GM21723 (cell line): ENCODE data around the gene GIMAP5.

ENCODE experiments used
- ATAC-seq: cut with Tn5 transposase; IDR thresholded peaks from one replicate; pipeline ENCODE4 v1.9.1; 2021; ENCODE audit warnings: mild to moderate bottlenecking, moderate library complexity; ENCODE audit not compliant: unreplicated experiment

Gene GIMAP5

GRCh38 chr7:150734254-150734653, 3.0 kb upstream of the GIMAP5 start:
- ATAC-seq, result no peak

DNA sequence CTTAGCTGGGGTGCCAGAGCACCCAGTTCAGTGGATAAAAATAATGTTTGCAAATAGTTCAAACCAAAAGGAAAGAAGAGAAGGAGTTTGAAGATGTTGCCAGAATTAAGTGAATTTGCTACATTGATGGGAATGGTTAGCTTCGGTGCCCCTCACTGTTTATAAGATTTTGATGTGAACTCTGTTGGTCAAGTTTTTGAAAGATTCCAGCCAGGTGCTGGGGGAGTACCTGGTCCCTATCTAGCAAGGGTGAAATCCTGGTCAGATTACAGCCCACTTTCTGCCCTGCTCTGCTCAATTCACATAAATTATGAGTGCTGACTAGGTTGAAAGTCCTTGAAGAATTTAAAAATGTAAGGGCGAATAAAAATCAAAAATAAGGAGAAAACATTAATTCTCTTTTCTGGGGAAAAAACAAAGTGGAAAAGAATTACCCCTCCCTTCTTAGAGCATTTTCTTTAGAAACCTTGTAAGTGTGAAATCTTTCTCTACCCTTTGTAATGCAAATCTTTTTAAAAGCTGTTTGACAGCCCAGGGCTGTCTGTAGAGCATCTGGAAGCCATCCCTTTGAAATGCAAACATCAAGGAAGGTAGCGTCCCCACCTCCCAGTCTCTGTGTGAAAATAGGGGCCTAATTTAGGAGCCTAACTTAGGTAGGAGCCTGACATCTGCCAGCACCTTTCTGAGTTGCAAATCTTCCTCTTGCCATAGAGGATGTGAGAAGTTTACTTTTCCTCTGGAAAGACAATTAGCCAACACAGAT, 1.4 kb upstream of the GIMAP5 start:
- no peak for ATAC-seq

GRCh38 chr7:150736864-150737263, 354 bp upstream of the GIMAP5 start:
- peak; percentile 24 for ATAC-seq

DNA sequence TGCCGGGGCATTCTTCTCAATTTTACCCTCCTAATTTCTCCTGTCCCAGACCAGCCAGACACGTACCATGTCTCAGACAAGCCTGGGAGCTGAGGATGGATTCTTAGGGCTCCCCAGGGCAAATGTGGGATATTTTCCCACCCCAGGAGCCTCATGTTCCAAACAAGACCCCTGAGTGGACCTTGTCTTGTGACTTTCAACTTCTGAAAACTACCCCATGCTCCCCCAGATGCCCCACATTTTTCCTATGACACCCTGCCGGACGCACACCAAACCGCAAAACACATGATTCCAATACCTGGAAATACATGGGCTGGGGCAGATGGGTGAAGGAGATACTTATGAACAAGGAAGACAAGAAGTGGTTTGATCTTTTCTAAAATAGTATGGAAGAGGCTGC, 874 bp downstream of the GIMAP5 start:
- no peak for ATAC-seq

DNA sequence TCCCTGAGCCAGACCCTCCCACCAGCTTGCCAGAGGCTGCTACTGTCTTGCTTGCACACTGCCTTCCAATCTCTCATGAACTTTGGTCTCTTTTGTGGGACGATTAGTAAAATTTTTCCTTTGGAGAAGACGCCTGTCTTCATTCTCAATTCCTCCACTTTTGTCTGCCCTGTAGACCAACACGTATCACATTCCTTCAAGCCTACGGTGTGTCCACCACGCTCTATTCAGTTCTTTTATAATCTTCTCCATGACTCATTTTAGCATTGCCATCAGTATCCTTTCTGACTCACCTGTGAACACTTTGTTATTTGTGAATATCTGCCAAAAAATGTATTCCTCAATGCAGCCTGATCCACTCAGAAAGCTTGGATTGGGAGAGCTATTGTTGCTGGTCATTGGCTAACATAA, 1.4 kb downstream of the GIMAP5 start:
- no peak for ATAC-seq

GRCh38 chr7:150739033-150739432, 1.8 kb downstream of the GIMAP5 start:
- ATAC-seq, result no peak

GRCh38 chr7:150740053-150740452, 2.8 kb downstream of the GIMAP5 start:
- no peak for ATAC-seq

- no peak for ATAC-seq
Measured at GRCh38 chr7:150742286-150742968, 5.2 kb downstream of the GIMAP5 start.

DNA sequence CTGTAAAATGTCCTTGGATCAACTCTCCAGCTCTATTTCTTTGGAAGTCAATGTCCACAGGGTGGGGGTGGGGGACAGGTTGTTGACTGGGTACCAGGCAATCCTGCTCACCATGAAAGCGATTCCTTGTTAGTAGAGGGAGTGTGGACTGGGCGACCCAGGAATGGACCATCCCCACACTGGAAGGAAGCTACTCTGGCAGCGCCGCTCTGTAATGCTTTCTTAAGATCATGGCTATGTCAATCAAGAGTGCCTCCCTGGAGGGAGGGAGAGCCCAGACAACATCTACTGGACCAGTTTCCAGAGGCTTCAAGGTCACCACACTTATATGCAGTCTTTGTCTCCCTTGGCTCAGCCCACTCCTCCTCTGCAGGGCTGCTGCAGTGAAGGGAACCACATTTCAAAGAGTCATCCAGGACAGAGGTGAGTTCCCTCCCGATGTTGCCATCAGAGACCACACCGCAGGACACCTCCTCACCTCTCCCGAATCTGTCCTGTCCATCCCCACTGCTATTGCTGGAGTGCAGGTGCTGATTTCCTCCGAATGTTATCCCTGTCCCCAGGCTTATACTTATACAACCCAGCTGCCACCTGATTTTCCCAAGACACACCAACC, 6.9 kb downstream of the GIMAP5 start:
- ATAC-seq, result no peak

DNA sequence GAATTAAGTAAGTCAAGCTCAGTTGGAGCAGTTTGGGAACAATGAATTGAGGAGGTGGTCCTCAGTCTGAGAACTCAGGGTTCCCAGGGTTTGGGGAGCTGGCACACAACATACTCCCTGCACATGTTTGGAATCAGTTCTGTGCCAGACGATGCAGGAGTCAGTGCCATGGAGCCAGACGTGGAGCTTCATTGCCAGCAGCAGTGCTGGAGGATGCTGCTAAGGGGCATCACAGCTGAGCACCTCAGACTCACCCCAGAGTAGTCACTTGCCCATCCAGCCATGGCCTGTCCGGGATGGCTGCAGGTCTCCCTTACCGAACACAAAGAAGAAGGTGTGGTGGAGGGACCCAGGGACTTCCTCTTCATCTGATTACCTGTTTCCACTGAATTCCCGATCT, 7.9 kb downstream of the GIMAP5 start:
- ATAC-seq, result no peak

DNA sequence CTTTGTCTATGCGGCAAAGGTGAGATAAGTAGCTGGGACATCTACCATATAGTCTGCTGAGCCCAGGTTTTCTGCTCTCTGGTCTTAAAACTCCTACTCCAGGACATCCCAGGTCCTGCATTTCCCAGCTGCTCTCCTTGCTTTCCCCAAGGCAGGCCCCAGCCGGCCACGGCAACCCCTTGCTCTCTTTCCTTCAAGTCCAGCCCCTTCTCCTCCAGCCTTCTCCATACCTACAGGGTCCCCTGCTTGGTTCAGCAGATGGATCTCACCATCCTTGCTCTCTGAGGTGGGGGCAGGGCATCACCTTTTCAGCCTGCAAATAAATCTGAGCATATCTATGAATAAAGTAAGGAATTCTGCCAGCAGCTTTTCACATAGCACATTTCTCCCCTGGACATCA, 8.7 kb downstream of the GIMAP5 start:
- ATAC-seq, result no peak

- no peak for ATAC-seq
Measured at GRCh38 chr7:150746921-150747320, 9.7 kb downstream of the GIMAP5 start.

GRCh38 chr7:150748376-150748775, 11.2 kb downstream of the GIMAP5 start:
- ATAC-seq, result no peak

- no peak for ATAC-seq
Measured at GRCh38 chr7:150751702-150752101, 14.5 kb downstream of the GIMAP5 start.

GRCh38 chr7:150753239-150753638, 16.0 kb downstream of the GIMAP5 start:
- no peak for ATAC-seq

GRCh38 chr7:150753826-150754603, 16.8 kb downstream of the GIMAP5 start:
- no peak for ATAC-seq

DNA sequence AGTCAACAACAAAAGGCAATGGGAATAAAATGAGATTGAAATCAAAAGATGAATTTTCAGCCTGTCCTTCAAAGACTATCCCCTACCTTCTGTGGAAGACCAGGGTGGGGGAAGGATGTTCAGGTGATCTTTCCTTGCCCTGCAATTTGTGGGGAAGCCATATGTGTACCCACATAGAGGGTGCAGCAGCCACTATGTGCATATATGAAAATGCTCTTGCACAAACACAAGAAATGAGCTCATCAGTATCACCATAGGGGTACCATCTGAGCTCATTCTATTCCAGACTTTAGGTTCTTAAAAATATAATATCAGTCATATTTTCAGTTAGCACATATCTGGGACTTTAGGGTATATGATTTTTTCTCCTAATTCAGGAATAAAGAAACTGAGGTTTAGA, 17.7 kb downstream of the GIMAP5 start:
- no peak for ATAC-seq

- peak; percentile 54 for ATAC-seq
Measured at GRCh38 chr7:150755473-150756099, 18.4 kb downstream of the GIMAP5 start.

- no peak for ATAC-seq
Measured at GRCh38 chr7:150756166-150756565, 18.9 kb downstream of the GIMAP5 start.

DNA sequence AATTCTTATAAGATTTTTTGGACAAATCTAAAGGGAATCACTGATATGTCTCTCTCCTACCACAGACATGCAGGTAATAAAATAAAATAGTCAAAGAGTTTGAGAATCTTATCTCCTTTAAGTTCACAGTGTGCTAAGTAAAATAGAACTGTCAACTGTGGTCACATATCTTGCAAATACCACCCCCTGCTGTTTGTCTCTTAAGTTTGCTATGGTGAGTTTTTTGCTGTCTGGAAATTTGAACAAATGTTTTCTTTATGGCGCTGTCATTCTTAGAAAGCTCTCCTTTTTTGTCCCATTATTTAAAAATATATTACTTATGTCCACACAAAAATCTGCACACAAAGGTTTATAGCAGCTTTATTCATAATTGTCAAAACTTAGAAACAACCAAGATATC, 19.6 kb downstream of the GIMAP5 start:
- no peak for ATAC-seq

GRCh38 chr7:150759479-150759878, 22.3 kb downstream of the GIMAP5 start:
- no peak for ATAC-seq
